GM12878 (cell line): ENCODE results near the gene GRM1. TPM values are rescaled to one million over a fixed set of nuclear protein-coding genes. Genes with fewer than 3 reads are reported as not detected.
"Not testable (repeated sequence)": the region's sequence is repeated elsewhere in the genome, so short reads cannot be mapped to it uniquely, and the experiment has no call there.

Experiments
- ATAC-seq: fragments of 200-7000 bp; cut with Tn5 transposase; 3 replicates; pipeline ENCODE4 v1.9.1; 2020; ENCODE audit warnings: mild to moderate bottlenecking, moderate library complexity
- BruUV-seq: library from RNA; stranded (reverse); fragments of 400-500 nt; replicated peaks from 2 replicates; lab custom pipeline; 2021; lab: Mats Ljungman, UMichigan
- CTCF ChIA-PET: fragments of 300-600 bp; sonication (Branson Sonifier 250); formaldehyde crosslinking; extraction: SDS; loops from one replicate; lab custom pipeline; 2021; ENCODE audit warnings: inconsistent platforms; lab: Yijun Ruan, JAX
- POLR2A ChIA-PET: fragments of 350-600 bp; formaldehyde crosslinking; extraction: SDS; loops from one replicate; lab custom pipeline; 2021; ENCODE audit warnings: inconsistent platforms; lab: Charles Lee
- RAD21 ChIA-PET: fragments of 300-600 bp; sonication (Branson Sonifier 250); formaldehyde crosslinking; loops from one replicate; lab custom pipeline; 2023; ENCODE audit warnings: antibody characterized with exemption; ENCODE audit not compliant: unreplicated experiment; lab: Charles Lee
- SMC1A ChIA-PET: fragments of 300-600 bp; sonication (Branson Sonifier 250); formaldehyde crosslinking; loops from one replicate; lab custom pipeline; 2023; ENCODE audit not compliant: unreplicated experiment, uncharacterized antibody; lab: Charles Lee
- DNase-seq: peaks from one replicate; pipeline ENCODE4 v3.0.0-alpha.2; 2011; ENCODE audit warnings: low read depth, low spot score
- FAIRE-seq: peaks from 3 replicates; lab custom pipeline; 2011; peaks lifted over from hg19 to GRCh38; lab: Jason Lieb, UNC
- H2AFZ ChIP-seq: 2 replicates; pipeline ENCODE4 v1.6.0; 2011; ENCODE audit warnings: low read depth, low read length, control low read depth; ENCODE audit not compliant: control insufficient read depth
- H3K27ac ChIP-seq: 2 replicates; pipeline ENCODE4 v1.5.1; 2011; ENCODE audit warnings: control low read depth; ENCODE audit not compliant: control insufficient read depth, insufficient read depth
- H3K27me3 ChIP-seq, 2 experiments: replicated peaks in 1 of 2; 2 replicates each; pipeline versions ENCODE4 v1.6.0 to v1.6.1; 2011; ENCODE audit warnings: low read length in 1 of 2; ENCODE audit not compliant: control insufficient read depth in 2 of 2, insufficient read depth in 2 of 2
- H3K36me3 ChIP-seq, 2 experiments: 2 replicates each; pipeline ENCODE4 v1.5.1; 2011; ENCODE audit warnings: low read length in 1 of 2; ENCODE audit not compliant: control insufficient read depth in 2 of 2, insufficient read depth in 2 of 2
- H3K4me1 ChIP-seq: 2 replicates; pipeline ENCODE4 v1.6.1; 2011; ENCODE audit warnings: mild to moderate bottlenecking, low read length, moderate library complexity, mixed read lengths; ENCODE audit not compliant: control insufficient read depth, insufficient read depth
- H3K4me2 ChIP-seq: 2 replicates; pipeline ENCODE4 v1.6.0; 2011; ENCODE audit warnings: control low read depth; ENCODE audit not compliant: control insufficient read depth, insufficient read depth
- H3K4me3 ChIP-seq: fragments of 200-600 bp; sonication (generic); 2 replicates; pipeline ENCODE4 v1.5.1; 2016
- H3K79me2 ChIP-seq: 2 replicates; pipeline ENCODE4 v1.6.0; 2011; ENCODE audit warnings: low read length; ENCODE audit not compliant: control insufficient read depth, insufficient read depth
- H3K9ac ChIP-seq: 2 replicates; pipeline ENCODE4 v1.8.0; 2011; ENCODE audit warnings: low read length, control low read depth, mixed read lengths; ENCODE audit not compliant: control insufficient read depth, insufficient read depth
- H3K9me3 ChIP-seq: replicated peaks from 3 replicates; pipeline ENCODE4 v1.5.1; 2011; ENCODE audit warnings: mild to moderate bottlenecking, low read length; ENCODE audit not compliant: control insufficient read depth, insufficient read depth
- H4K20me1 ChIP-seq: 2 replicates; pipeline ENCODE4 v1.6.0; 2011; ENCODE audit not compliant: control insufficient read depth, insufficient read depth
- ATF7 ChIP-seq: fragments of 450-650 bp; IDR thresholded peaks from 2 replicates; pipeline ENCODE4 v1.6.1; 2016; ENCODE audit warnings: low read depth, mild to moderate bottlenecking
- CEBPB ChIP-seq, 2 experiments: fragments of 150-350 bp in 1 of 2; IDR thresholded peaks; 2 replicates each; pipeline ENCODE4 v1.6.1; 2012 to 2014; ENCODE audit warnings: low read depth in 2 of 2, low read length in 2 of 2, borderline replicate concordance in 1 of 2, inconsistent platforms in 1 of 2
- FOXM1 ChIP-seq: IDR thresholded peaks from 2 replicates; pipeline ENCODE4 v1.6.1; 2012; ENCODE audit warnings: low read depth, mild to moderate bottlenecking, inconsistent platforms, low read length, moderate library complexity
- GATAD2B ChIP-seq: fragments of 450-650 bp; conservative IDR thresholded peaks from 2 replicates; pipeline ENCODE4 v1.6.1; 2017; ENCODE audit warnings: low read depth, mild to moderate bottlenecking, moderate library complexity
- IRF4 ChIP-seq: IDR thresholded peaks from 2 replicates; pipeline ENCODE4 v1.6.1; 2011; ENCODE audit warnings: low read depth, low read length
- KDM1A ChIP-seq: fragments of 200-600 bp; sonication (generic); IDR thresholded peaks from 2 replicates; pipeline ENCODE4 v1.6.1; 2016; ENCODE audit warnings: borderline replicate concordance
- KLF5 ChIP-seq: fragments of 450-650 bp; IDR thresholded peaks from 2 replicates; pipeline ENCODE4 v1.6.1; 2014; ENCODE audit warnings: mild to moderate bottlenecking; ENCODE audit not compliant: partially characterized antibody
- MEF2A ChIP-seq: IDR thresholded peaks from 2 replicates; pipeline ENCODE4 v1.6.1; 2011; ENCODE audit warnings: low read depth, mild to moderate bottlenecking, low read length, moderate library complexity; ENCODE audit not compliant: insufficient read depth
- MXI1 ChIP-seq: fragments of 150-350 bp; IDR thresholded peaks from 2 replicates; pipeline ENCODE4 v1.6.1; 2011; ENCODE audit warnings: low read depth, mild to moderate bottlenecking, inconsistent platforms, low read length, improper control_type of control experiment
- NFIC ChIP-seq: IDR thresholded peaks from 2 replicates; pipeline ENCODE4 v1.6.1; 2012; ENCODE audit warnings: low read depth, mild to moderate bottlenecking, inconsistent platforms, low read length, moderate library complexity
- RB1 ChIP-seq: fragments of 450-650 bp; formaldehyde crosslinking; IDR thresholded peaks from 2 replicates; pipeline ENCODE4 v1.6.1; 2017; ENCODE audit warnings: mild to moderate bottlenecking, borderline replicate concordance
- STAT3 ChIP-seq: IDR thresholded peaks from 2 replicates; pipeline ENCODE4 v1.6.1; 2011; ENCODE audit warnings: low read depth, low read length, improper control_type of control experiment
- TCF7 ChIP-seq: IDR thresholded peaks from 2 replicates; pipeline ENCODE4 v1.6.1; 2014; ENCODE audit warnings: antibody characterized with exemption, borderline replicate concordance
- ZNF207 ChIP-seq: fragments of 450-650 bp; IDR thresholded peaks from 2 replicates; pipeline ENCODE4 v1.6.1; 2014; ENCODE audit warnings: antibody characterized with exemption, mild to moderate bottlenecking, borderline replicate concordance
- WGBS: methylation state at CpG from one replicate; pipeline ENCODE4 v1.1.6; 2016; ENCODE audit warnings: low lambda C conversion rate; ENCODE audit not compliant: insufficient replicate concordance, insufficient coverage; ENCODE audit errors: missing lambda C conversion rate; 5-methylcytosine and 5-hydroxymethylcytosine counted together
- in situ Hi-C: fragments of 300-500 bp; cut with MboI; formaldehyde crosslinking; loops from 9 replicates; pipeline ENCODE4 v1.14.3; 2018; ENCODE audit warnings: mixed read lengths
- intact Hi-C: fragments of 100-400 bp; cut with micrococcal nuclease; formaldehyde crosslinking; loops from one replicate; pipeline ENCODE4 v1.14.2; 2022; ENCODE audit not compliant: unreplicated experiment
- polyA plus RNA-seq, 11 experiments: library from polyadenylated mRNA; depleted of rRNA in 4 of 11; unstranded in 6 of 11; stranded (reverse) in 5 of 11; fragments of >200 nt; fragmentation: Nextera tagmentation in 4 of 11; fragmentation: Illumina TruSeq in 1 of 11; extraction: Ambion mirVana in 4 of 11; extraction: Trizol in 1 of 11; gene quantifications; 1 replicate in 1 of 11; 2 replicates in 10 of 11; pipeline versions ENCODE4 v1.2.1 to v1.2.3, GENCODE V29; 2011 to 2016; ENCODE audit warnings: inconsistent platforms in 2 of 11, missing spikeins in 2 of 11, low read depth in 1 of 11
- total RNA-seq, 4 experiments: library from RNA; depleted of rRNA in 3 of 4; stranded (reverse); fragments of >200 nt in 3 of 4; fragmentation: Illumina TruSeq in 1 of 4; extraction: Trizol in 1 of 4; gene quantifications; 2 replicates each; pipeline versions ENCODE4 v1.2.1 to v1.2.3, GENCODE V29; 2013 to 2021

The GRM1 gene
- total and polyA plus RNA-seq, 10 of the 15 experiments (the other 5 are each of a cell fraction or from before 2014, with no cell fraction given), result 0.04 TPM; not detected in 9

GRCh38 chr6:146243646-146244045, 214.8 kb downstream of the GRM1 start:
- ATAC-seq, H4K20me1 ChIP-seq, H3K4me2 ChIP-seq, H3K79me2 ChIP-seq, FAIRE-seq, H2AFZ ChIP-seq, SMC1A ChIA-PET, H3K9ac ChIP-seq, BruUV-seq, H3K27me3 ChIP-seq, H3K4me1 ChIP-seq, H3K27ac ChIP-seq, DNase-seq, in situ Hi-C loops, intact Hi-C loops, H3K4me3 ChIP-seq, POLR2A ChIA-PET, RAD21 ChIA-PET, H3K36me3 ChIP-seq, CTCF ChIA-PET, H3K9me3 ChIP-seq: not testable (repeated sequence)
- 26% methylated on average over 5 of the region's 5 CpGs for WGBS

- no peaks in the 10 kb centered on the region for H3K4me1 ChIP-seq
- no peaks in the 10 kb centered on the region for H3K79me2 ChIP-seq
- BruUV-seq, result no TSS peak
- H3K4me2 ChIP-seq, result no peak overlapping the region
- no peaks in the 10 kb centered on the region for H3K27me3 ChIP-seq
- no peak overlapping the region for H3K9ac ChIP-seq
- ChIA-PET SMC1A (no interaction called here), CTCF (no interaction called here), RAD21 (no interaction called here), POLR2A (no interaction called here)
- WGBS, result 35% methylated on average over 5 of the region's 5 CpGs
- DNase-seq, result no peak
- H3K27ac ChIP-seq, result no peak overlapping the region
- intact Hi-C loops (no loop called here), in situ Hi-C loops (no loop called here)
- no peak for FAIRE-seq
- H3K4me3 ChIP-seq, result no peak overlapping the region
- no peaks in the 10 kb centered on the region for H3K36me3 ChIP-seq
- H3K9me3 ChIP-seq, result no peaks in the 10 kb centered on the region
- no peak overlapping the region for H2AFZ ChIP-seq
- no peak for ATAC-seq
- H4K20me1 ChIP-seq, result no peaks in the 10 kb centered on the region
- TF ChIP-seq IRF4 (no peak), RB1 (no peak), TCF7 (no peak), STAT3 (no peak), KDM1A (no peak), GATAD2B (no peak), MEF2A (no peak), NFIC (no peak), KLF5 (no peak), FOXM1 (no peak), ZNF207 (no peak), CEBPB (IDR thresholded peaks at IDR 0.05; ENCODE audit: borderline replicate concordance in 1 of 2, low read depth in 2 of 2, low read length in 2 of 2) (no peak), MXI1 (no peak), ATF7 (no peak)
These were observed 215.8 kb downstream of the GRM1 start for GRCh38 chr6:146244630-146245143.
